K562 (cell line): ENCODE results near the gene SYNGR3. TPM values are rescaled to one million over a fixed set of nuclear protein-coding genes. Genes with fewer than 3 reads are reported as not detected.

Experiments
- ATAC-seq: fragments of 200-7000 bp; cut with Tn5 transposase; 3 replicates; pipeline ENCODE4 v1.9.1; 2020; ENCODE audit warnings: moderate library complexity
- BruUV-seq: library from RNA; stranded (reverse); fragments of 400-500 nt; replicated peaks from 2 replicates; lab custom pipeline; 2021; lab: Mats Ljungman, UMichigan
- CTCF ChIA-PET: fragments of 300-600 bp; formaldehyde crosslinking; extraction: SDS; loops from one replicate; lab custom pipeline; 2021; ENCODE audit warnings: low intra/inter-chr PET ratio; lab: Yijun Ruan, JAX
- POLR2A ChIA-PET: fragments of 300-600, 350-650 bp; sonication (Branson Sonifier 250); formaldehyde crosslinking; extraction: SDS; loops from one replicate; lab custom pipeline; 2021; ENCODE audit warnings: antibody characterized with exemption, inconsistent platforms; lab: Yijun Ruan, JAX
- DNase-seq, 4 experiments: peaks; one replicate each; pipeline versions ENCODE4 v3.0.0 to v3.0.0-alpha.2; 2011 to 2018; ENCODE audit warnings: low spot score in 3 of 4, mixed read lengths in 3 of 4; ENCODE audit errors: extremely low read depth in 1 of 4
- FAIRE-seq: peaks from 2 replicates; lab custom pipeline; 2011; peaks lifted over from hg19 to GRCh38; lab: Jason Lieb, UNC
- H2AFZ ChIP-seq: 2 replicates; pipeline ENCODE4 v1.6.0; 2011; ENCODE audit warnings: low read depth, low read length, control low read depth, inconsistent platforms
- H3K27ac ChIP-seq: fragments of 200-600 bp; 3 replicates; pipeline ENCODE4 v1.8.0; 2011; ENCODE audit warnings: low read depth, mild to moderate bottlenecking, control low read depth, inconsistent platforms, low read length, moderate library complexity, mixed read lengths; ENCODE audit errors: extremely low read depth
- H3K27me3 ChIP-seq, 2 experiments: fragments of 300-600 bp in 1 of 2; 2 replicates in 1 of 2; 3 replicates in 1 of 2; pipeline versions ENCODE4 v1.6.0 to v1.8.0; 2011; ENCODE audit warnings: inconsistent platforms in 2 of 2, low read length in 2 of 2, mild to moderate bottlenecking in 1 of 2, mixed read lengths in 1 of 2, moderate library complexity in 1 of 2; ENCODE audit not compliant: control insufficient read depth in 2 of 2, insufficient read depth in 2 of 2
- H3K36me3 ChIP-seq: fragments of 300-600 bp; 3 replicates; pipeline ENCODE4 v1.8.0; 2011; ENCODE audit warnings: mild to moderate bottlenecking, low read length, inconsistent platforms; ENCODE audit not compliant: control insufficient read depth, insufficient read depth
- H3K4me1 ChIP-seq, 2 experiments: fragments of 200-600 bp in 1 of 2; replicated peaks in 1 of 2; 2 replicates in 1 of 2; 3 replicates in 1 of 2; pipeline versions ENCODE4 v1.5.1 to v1.8.0; 2011; ENCODE audit warnings: inconsistent platforms in 2 of 2, low read length in 2 of 2, mild to moderate bottlenecking in 1 of 2, mixed read lengths in 1 of 2, moderate library complexity in 1 of 2; ENCODE audit not compliant: control insufficient read depth in 2 of 2, insufficient read depth in 2 of 2
- H3K4me2 ChIP-seq: 2 replicates; pipeline ENCODE4 v1.6.1; 2011; ENCODE audit warnings: low read length, control low read depth, inconsistent platforms, mixed read lengths; ENCODE audit not compliant: insufficient read depth
- H3K4me3 ChIP-seq: fragments of 200-600 bp; sonication (generic), shearing (Covaris generic); 2 replicates; pipeline ENCODE4 v1.5.1; 2016; ENCODE audit warnings: control low read depth, inconsistent platforms
- H3K79me2 ChIP-seq: fragments of 200-600 bp; 3 replicates; pipeline ENCODE4 v1.8.0; 2011; ENCODE audit warnings: low read length, inconsistent platforms; ENCODE audit not compliant: control insufficient read depth, insufficient read depth
- H3K9ac ChIP-seq, 2 experiments: 2 replicates each; pipeline versions ENCODE4 v1.6.0 to v1.6.1; 2011; ENCODE audit warnings: low read depth in 2 of 2, low read length in 2 of 2, control low read depth in 1 of 2, inconsistent platforms in 1 of 2, mild to moderate bottlenecking in 1 of 2, mixed read lengths in 1 of 2; ENCODE audit not compliant: insufficient read depth in 1 of 2
- H3K9me1 ChIP-seq: one replicate; pipeline ENCODE4 v1.6.0; 2011; ENCODE audit warnings: inconsistent platforms, mild to moderate bottlenecking, low read length, moderate library complexity; ENCODE audit not compliant: control insufficient read depth, insufficient read depth
- H3K9me3 ChIP-seq: replicated peaks from 2 replicates; pipeline ENCODE4 v1.5.1; 2011; ENCODE audit warnings: low read depth, low read length, inconsistent platforms; ENCODE audit not compliant: control insufficient read depth, insufficient read depth
- H4K20me1 ChIP-seq: replicated peaks from 2 replicates; pipeline ENCODE4 v1.6.1; 2011; ENCODE audit warnings: low read length, inconsistent platforms, mixed read lengths; ENCODE audit not compliant: control insufficient read depth, insufficient read depth
- CBX1 ChIP-seq: sonication (generic); IDR thresholded peaks from 2 replicates; pipeline ENCODE4 v1.6.1; 2016; ENCODE audit warnings: antibody characterized with exemption, low read depth, mild to moderate bottlenecking
- CGGBP1 ChIP-seq: fragments of 250-450 bp; sonication (Bioruptor Pico); IDR thresholded peaks from 2 replicates; pipeline ENCODE4 v1.9.0; 2021; ENCODE audit warnings: mild to moderate bottlenecking
- CSDE1 ChIP-seq, 2 experiments: fragments of 450-650 bp; IDR thresholded peaks; 2 replicates each; pipeline ENCODE4 v1.6.1; 2016; ENCODE audit warnings: mild to moderate bottlenecking in 1 of 2
- ELF1 ChIP-seq: fragments of 200-800 bp; sonication (Bioruptor generic); IDR thresholded peaks from 2 replicates; pipeline ENCODE4 v1.6.1; 2016; ENCODE audit warnings: missing genetic modification characterization, missing compliant biosample characterization
- IRF2 ChIP-seq: sonication (generic); formaldehyde crosslinking; IDR thresholded peaks from 2 replicates; pipeline ENCODE4 v1.8.1; 2022; ENCODE audit warnings: mild to moderate bottlenecking, missing genetic modification reagents
- KDM5B ChIP-seq: fragments of 200-600 bp; sonication (generic); IDR thresholded peaks from 2 replicates; pipeline ENCODE4 v1.6.1; 2012; ENCODE audit warnings: low read depth, mild to moderate bottlenecking, moderate library complexity, low read length, control low read depth, inconsistent platforms; ENCODE audit not compliant: insufficient replicate concordance
- MECOM ChIP-seq: fragments of 250-450 bp; sonication (Bioruptor Pico); IDR thresholded peaks from 2 replicates; pipeline ENCODE4 v1.8.0; 2022; ENCODE audit warnings: inconsistent platforms
- RAD51 ChIP-seq: fragments of 450-650 bp; IDR thresholded peaks from 2 replicates; pipeline ENCODE4 v1.7.1; 2016; ENCODE audit warnings: low read depth, mild to moderate bottlenecking, borderline replicate concordance
- SREBF2 ChIP-seq: sonication (generic); formaldehyde crosslinking; IDR thresholded peaks from 2 replicates; pipeline ENCODE4 v1.4.0; 2020; ENCODE audit warnings: mild to moderate bottlenecking, missing genetic modification reagents
- STAT5B ChIP-seq: fragments of 250-450 bp; sonication (Bioruptor Pico); IDR thresholded peaks from 2 replicates; pipeline ENCODE4 v1.8.0; 2021; ENCODE audit warnings: mild to moderate bottlenecking, inconsistent platforms
- TAF1 ChIP-seq: IDR thresholded peaks from 2 replicates; pipeline ENCODE4 v1.6.1; 2011; ENCODE audit warnings: mild to moderate bottlenecking, low read length, moderate library complexity; ENCODE audit not compliant: insufficient read depth, control insufficient read depth, severe bottlenecking; ENCODE audit errors: extremely low read depth
- ZFP91 ChIP-seq: sonication (generic); formaldehyde crosslinking; IDR thresholded peaks from 2 replicates; pipeline ENCODE4 v1.8.0; 2022; ENCODE audit warnings: mild to moderate bottlenecking, missing genetic modification reagents
- ZNF24 ChIP-seq: fragments of 450-650 bp; IDR thresholded peaks from 2 replicates; pipeline ENCODE4 v1.6.1; 2016
- ZNF354B ChIP-seq: fragments of 250-450 bp; sonication (Bioruptor Pico); IDR thresholded peaks from 2 replicates; pipeline ENCODE4 v1.4.0; 2020
- ZNF445 ChIP-seq: fragments of 250-450 bp; sonication (Bioruptor Pico); IDR thresholded peaks from 2 replicates; pipeline ENCODE4 v1.4.0; 2020; ENCODE audit warnings: low read depth, mild to moderate bottlenecking, moderate library complexity
- WGBS: fragments of 100-300 bp; shearing (Covaris generic); methylation state at CpG from one replicate; pipeline ENCODE4 v1.1.6; 2016; ENCODE audit warnings: low coverage, mixed read lengths; ENCODE audit not compliant: insufficient coverage; ENCODE audit errors: missing lambda C conversion rate; 5-methylcytosine and 5-hydroxymethylcytosine counted together
- in situ Hi-C: fragments of 300-500 bp; cut with MboI; formaldehyde crosslinking; loops from 4 replicates; pipeline ENCODE4 v1.15.0; 2018; ENCODE audit warnings: inconsistent platforms, mixed read lengths
- intact Hi-C: fragments of 100-400 bp; cut with micrococcal nuclease; formaldehyde crosslinking; loops from 2 replicates; pipeline ENCODE4 v1.14.2; 2022
- polyA plus RNA-seq, 8 experiments: library from polyadenylated mRNA; depleted of rRNA in 4 of 8; stranded (reverse) in 5 of 8; unstranded in 3 of 8; fragments of >200 nt; fragmentation: Nextera tagmentation in 2 of 8; fragmentation: Illumina TruSeq in 1 of 8; extraction: Ambion mirVana in 2 of 8; extraction: Trizol in 1 of 8; gene quantifications; 2 replicates each; pipeline versions ENCODE4 v1.2.1 to v1.2.3, GENCODE V29; 2011 to 2014; ENCODE audit warnings: inconsistent platforms in 1 of 8, missing spikeins in 1 of 8
- total RNA-seq, 7 experiments: library from RNA; depleted of rRNA in 6 of 7; stranded (reverse); fragments of >200 nt in 6 of 7; fragmentation: Illumina TruSeq in 2 of 7; extraction: Trizol in 2 of 7; gene quantifications; 2 replicates each; pipeline versions ENCODE4 v1.2.1 to v1.2.3, GENCODE V29; 2011 to 2021; ENCODE audit warnings: low replicate concordance in 1 of 7
- TF ChIP-seq, protein P1 (sequence below): sonication (generic); formaldehyde crosslinking; IDR thresholded peaks from 2 replicates; pipeline ENCODE4 v1.8.0; 2022; ENCODE audit warnings: mild to moderate bottlenecking, missing genetic modification reagents
- TF ChIP-seq, protein P2 (sequence below): sonication (generic); formaldehyde crosslinking; IDR thresholded peaks from 2 replicates; pipeline ENCODE4 v1.8.0; 2022; ENCODE audit warnings: mild to moderate bottlenecking, low read depth, missing genetic modification reagents
- TF ChIP-seq, protein P3 (sequence below): sonication (generic); formaldehyde crosslinking; IDR thresholded peaks from 2 replicates; pipeline ENCODE4 v1.8.0; 2022; ENCODE audit warnings: missing genetic modification reagents, mild to moderate bottlenecking, moderate library complexity, borderline replicate concordance

Gene SYNGR3
- total and polyA plus RNA-seq, 9 of the 15 experiments (the other 6 are each of a cell fraction or from before 2014, with no cell fraction given): 3.7 to 69.2 (median 36.3) TPM

- peaks cover 19% of the 10 kb centered on the region for H3K9me1 ChIP-seq
- no peak overlapping the region for H2AFZ ChIP-seq
- no peaks in the 10 kb centered on the region for H3K27me3 ChIP-seq
- peak overlapping the region; percentile 93 for H3K4me2 ChIP-seq
- H3K79me2 ChIP-seq: peaks cover 71% of the 10 kb centered on the region
- FAIRE-seq (peak; percentile 23), DNase-seq (peak; percentile 39 to 69 (median 48)), ATAC-seq (peak; percentile 2; the same call in 2 of the 3 replicates)
- in situ Hi-C loops: no loop called here
- peak overlapping the region; percentile 89 for H3K27ac ChIP-seq
- 1% methylated on average over 23 of the region's 23 CpGs for WGBS
- intact Hi-C loops: loop anchor here (2.0 kb wide), 1 partner anchor 16 kb away; no protein-coding TSS in a partner anchor
- peaks cover 41% of the 10 kb centered on the region for H4K20me1 ChIP-seq
- H3K4me1 ChIP-seq: peaks cover 25 to 72% of the 10 kb centered on the region in 2 experiments
- H3K9ac ChIP-seq: peak overlapping the region; percentile 91 to 99
- ChIA-PET CTCF (no interaction called here), POLR2A (interaction anchor here (1.0 to 2.6 kb wide), 3 partner anchors 12 to 146 kb away, joined by 7 to 13 read pairs (median 7); partner anchors contain the start of genes RPS2 and TRAF7)
- H3K9me3 ChIP-seq: no peaks in the 10 kb centered on the region
- H3K36me3 ChIP-seq: peaks cover 42% of the 10 kb centered on the region; the same call in 2 of the 3 replicates
- H3K4me3 ChIP-seq: peak overlapping the region; percentile 99
- BruUV-seq: no TSS peak
- TF ChIP-seq CBX1: no peak
- no peak for TF ChIP-seq CSDE1 (IDR thresholded peaks at IDR 0.05)
- TF ChIP-seq KDM5B: peak; percentile 6
- no peak for TF ChIP-seq ZFP91
- TF ChIP-seq ZNF354B (CRISPR knock-in tag): no peak
- TF ChIP-seq, protein P1, sequence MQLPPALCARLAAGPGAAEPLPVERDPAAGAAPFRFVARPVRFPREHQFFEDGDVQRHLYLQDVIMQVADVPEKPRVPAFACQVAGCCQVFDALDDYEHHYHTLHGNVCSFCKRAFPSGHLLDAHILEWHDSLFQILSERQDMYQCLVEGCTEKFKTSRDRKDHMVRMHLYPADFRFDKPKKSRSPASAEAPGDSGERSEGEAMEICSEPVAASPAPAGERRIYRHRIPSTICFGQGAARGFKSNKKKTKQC (CRISPR knock-in tag): 0 out of 2 replicates have a peak, but pooled peaks have one; percentile 42
- no peak for TF ChIP-seq STAT5B (CRISPR knock-in tag)
- TF ChIP-seq, protein P2, sequence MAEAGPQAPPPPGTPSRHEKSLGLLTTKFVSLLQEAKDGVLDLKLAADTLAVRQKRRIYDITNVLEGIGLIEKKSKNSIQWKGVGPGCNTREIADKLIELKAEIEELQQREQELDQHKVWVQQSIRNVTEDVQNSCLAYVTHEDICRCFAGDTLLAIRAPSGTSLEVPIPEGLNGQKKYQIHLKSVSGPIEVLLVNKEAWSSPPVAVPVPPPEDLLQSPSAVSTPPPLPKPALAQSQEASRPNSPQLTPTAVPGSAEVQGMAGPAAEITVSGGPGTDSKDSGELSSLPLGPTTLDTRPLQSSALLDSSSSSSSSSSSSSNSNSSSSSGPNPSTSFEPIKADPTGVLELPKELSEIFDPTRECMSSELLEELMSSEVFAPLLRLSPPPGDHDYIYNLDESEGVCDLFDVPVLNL (CRISPR knock-in tag): 0 out of 2 replicates have a peak, but pooled peaks have one; percentile 34
- no peak for TF ChIP-seq ZNF24
- no peak for TF ChIP-seq ELF1 (tag)
- no peak for TF ChIP-seq MECOM (CRISPR knock-in tag)
- peak; percentile 13 for TF ChIP-seq TAF1
- peak; percentile 7; the same call in 1 of the 2 replicates for TF ChIP-seq IRF2
- no peak for TF ChIP-seq CGGBP1 (CRISPR knock-in tag)
- no peak for TF ChIP-seq RAD51
- TF ChIP-seq, protein P3, sequence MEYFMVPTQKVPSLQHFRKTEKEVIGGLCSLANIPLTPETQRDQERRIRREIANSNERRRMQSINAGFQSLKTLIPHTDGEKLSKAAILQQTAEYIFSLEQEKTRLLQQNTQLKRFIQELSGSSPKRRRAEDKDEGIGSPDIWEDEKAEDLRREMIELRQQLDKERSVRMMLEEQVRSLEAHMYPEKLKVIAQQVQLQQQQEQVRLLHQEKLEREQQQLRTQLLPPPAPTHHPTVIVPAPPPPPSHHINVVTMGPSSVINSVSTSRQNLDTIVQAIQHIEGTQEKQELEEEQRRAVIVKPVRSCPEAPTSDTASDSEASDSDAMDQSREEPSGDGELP: peak; percentile 44; the same call in 1 of the 2 replicates
- no peak for TF ChIP-seq SREBF2 (CRISPR knock-in tag)
- TF ChIP-seq ZNF445 (CRISPR knock-in tag): no peak
Observed at GRCh38 chr16:2008631-2009163, 18.9 kb downstream of the SYNGR3 start.
